Measurements from ENCODE around the gene DAPK1.

Gene DAPK1

GRCh38 chr9:87497604-87498045, at the start of gene DAPK1:
Gene DAPK1, plus strand, starts transcription at chr9:87497867. Its CDS starts 1,211 bp downstream, at chr9:87499078.
- peak; percentile 66 for DNase-seq

- DNase-seq, result no peak
Measured at GRCh38 chr9:87451149-87451548, 46.5 kb upstream of the DAPK1 start.

- no peak for DNase-seq
Measured at GRCh38 chr9:87455407-87455806, 42.3 kb upstream of the DAPK1 start.

- DNase-seq, result no peak
Measured at GRCh38 chr9:87461256-87461655, 36.4 kb upstream of the DAPK1 start.

- no peak for DNase-seq
Measured at GRCh38 chr9:87464110-87464991, 33.3 kb upstream of the DAPK1 start.

GRCh38 chr9:87464992-87465378, 32.7 kb upstream of the DAPK1 start:
- DNase-seq, result no peak

- DNase-seq, result no peak
Measured at GRCh38 chr9:87465816-87466215, 31.9 kb upstream of the DAPK1 start.

GRCh38 chr9:87467187-87467586, 30.5 kb upstream of the DAPK1 start:
- no peak for DNase-seq

- DNase-seq, result peak; percentile 73
Measured at GRCh38 chr9:87469793-87470465, 27.7 kb upstream of the DAPK1 start.

GRCh38 chr9:87471746-87472145, 25.9 kb upstream of the DAPK1 start:
- no peak for DNase-seq

GRCh38 chr9:87475463-87475862, 22.2 kb upstream of the DAPK1 start:
- DNase-seq, result no peak

GRCh38 chr9:87478226-87478992, 19.3 kb upstream of the DAPK1 start:
- no peak for DNase-seq

GRCh38 chr9:87479801-87480201, 17.9 kb upstream of the DAPK1 start:
- peak; percentile 83 for DNase-seq

- DNase-seq, result no peak
Measured at GRCh38 chr9:87481890-87482855, 15.5 kb upstream of the DAPK1 start.

- no peak for DNase-seq
Measured at GRCh38 chr9:87490225-87490624, 7.4 kb upstream of the DAPK1 start.

- no peak for DNase-seq
Measured at GRCh38 chr9:87490907-87491306, 6.8 kb upstream of the DAPK1 start.

- DNase-seq, result no peak
Measured at GRCh38 chr9:87491523-87491922, 6.1 kb upstream of the DAPK1 start.

- no peak for DNase-seq
Measured at GRCh38 chr9:87492642-87493041, 5.0 kb upstream of the DAPK1 start.

GRCh38 chr9:87494970-87495471, 2.6 kb upstream of the DAPK1 start:
- DNase-seq, result peak; percentile 94

GRCh38 chr9:87497080-87497603, 525 bp upstream of the DAPK1 start:
- DNase-seq, result no peak

GRCh38 chr9:87498046-87498810, 561 bp downstream of the DAPK1 start:
- peak; percentile 50 for DNase-seq

Measured in hematopoietic multipotent progenitor cell treated with erythropoietin and hydrocortisone succinate and interleukin-3 and kit ligand, for 8 days (in vitro differentiated cells).